HG03565 (cell line): ENCODE data around the gene EXD3.

Experiments used
- ATAC-seq: cut with Tn5 transposase; IDR thresholded peaks from one replicate; pipeline ENCODE4 v1.9.1; 2021; ENCODE audit warnings: mild to moderate bottlenecking, moderate library complexity; ENCODE audit not compliant: unreplicated experiment

EXD3 gene

DNA sequence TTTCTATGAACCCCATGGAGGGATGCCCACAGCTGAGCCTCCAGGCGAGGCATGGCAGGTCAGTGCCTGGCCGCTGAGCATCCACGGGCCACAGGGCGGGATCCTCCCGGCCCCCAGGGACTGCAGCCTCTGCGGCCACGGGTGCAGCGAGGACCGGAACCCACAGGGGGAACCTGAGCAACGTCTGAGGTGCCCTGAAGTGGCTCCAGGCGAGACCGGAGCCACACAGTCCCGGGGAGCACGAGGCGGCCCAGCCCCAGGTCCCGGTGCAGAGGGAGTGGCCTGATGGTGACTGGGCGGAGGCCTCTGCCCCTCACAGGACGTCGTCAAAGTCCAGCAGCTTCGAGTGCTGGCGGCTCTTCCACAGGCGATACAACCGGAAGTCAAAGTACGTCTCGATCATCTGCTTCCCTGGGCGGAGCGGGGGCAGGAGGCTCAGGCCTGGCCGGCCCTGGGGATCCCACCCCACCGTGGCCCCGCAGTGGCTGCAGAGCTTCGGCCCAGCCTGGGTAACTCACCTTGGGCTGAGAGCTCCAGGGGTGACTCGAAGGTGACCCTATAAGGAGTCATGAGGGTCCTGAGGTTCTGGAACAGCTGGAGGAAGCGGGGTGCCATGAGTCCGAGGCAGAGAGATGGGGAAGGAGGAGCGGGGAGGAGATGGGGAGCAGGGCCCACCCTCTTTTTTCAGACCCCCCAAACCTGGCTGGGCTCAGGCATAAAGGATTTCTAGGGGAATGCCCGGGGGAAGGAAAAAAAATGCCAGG lies 26.3 kb upstream of the EXD3 start:
- ATAC-seq: no peak

DNA sequence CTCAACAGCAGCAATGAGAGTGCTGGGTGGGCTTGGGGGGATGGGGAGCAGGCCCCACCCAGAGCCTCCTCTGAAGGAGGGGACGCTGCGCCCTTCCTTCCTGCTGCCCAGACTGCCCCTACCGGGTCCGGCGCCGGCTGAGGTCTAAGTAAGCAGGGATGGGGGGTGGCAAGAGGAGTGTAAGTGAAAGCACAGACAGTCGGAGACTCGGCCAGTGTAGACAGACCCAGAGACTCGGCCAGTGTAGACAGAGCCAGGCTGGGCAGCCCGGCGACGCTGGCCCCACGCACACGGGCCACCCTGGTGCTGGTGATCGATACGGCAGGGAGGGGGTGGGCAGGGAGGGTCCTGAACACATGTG lies 25.6 kb upstream of the EXD3 start:
- no peak for ATAC-seq

DNA sequence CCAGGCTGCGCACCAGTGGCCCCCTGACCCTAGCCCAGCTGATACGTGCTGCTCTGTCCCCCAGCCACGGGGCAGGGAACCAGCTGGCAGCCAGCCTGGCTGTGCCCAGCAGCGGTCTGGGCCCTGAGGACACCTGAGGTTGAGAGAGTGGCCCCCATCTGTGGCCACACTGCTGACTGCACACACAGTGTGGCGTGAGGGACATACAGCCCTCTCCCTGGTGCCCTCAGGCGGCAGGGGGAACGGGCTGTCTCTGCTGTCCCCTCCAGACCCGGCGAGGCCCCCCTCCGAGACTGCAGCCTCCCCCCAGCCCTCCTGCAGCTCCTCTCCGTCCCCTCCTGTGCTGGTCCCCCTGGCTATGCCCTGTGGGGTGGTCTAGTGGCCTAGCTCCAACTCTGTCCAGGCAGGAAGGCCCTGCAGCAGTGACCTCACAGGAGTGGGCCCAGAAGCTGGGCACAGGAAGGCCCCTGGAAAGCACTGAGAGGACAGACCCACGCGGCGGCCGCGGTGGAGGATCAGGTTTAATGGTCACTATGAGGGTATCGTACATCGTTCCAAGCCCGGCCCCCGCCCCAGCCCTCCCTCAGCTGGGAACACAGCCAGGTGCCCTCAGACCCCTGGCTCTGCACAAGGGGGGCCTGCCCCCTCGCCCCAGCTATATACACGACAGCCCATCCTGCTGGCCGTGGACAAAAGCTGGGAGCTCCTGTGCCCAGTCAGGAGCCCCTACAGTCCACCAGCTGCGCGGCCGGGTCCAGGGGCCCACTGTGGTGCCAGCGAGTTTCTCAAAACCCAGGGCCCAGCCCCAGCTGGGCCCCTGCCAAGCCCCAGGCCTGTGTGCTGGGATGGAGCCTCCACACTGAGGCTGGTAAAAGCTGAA lies 25.0 kb upstream of the EXD3 start:
- ATAC-seq: no peak

DNA sequence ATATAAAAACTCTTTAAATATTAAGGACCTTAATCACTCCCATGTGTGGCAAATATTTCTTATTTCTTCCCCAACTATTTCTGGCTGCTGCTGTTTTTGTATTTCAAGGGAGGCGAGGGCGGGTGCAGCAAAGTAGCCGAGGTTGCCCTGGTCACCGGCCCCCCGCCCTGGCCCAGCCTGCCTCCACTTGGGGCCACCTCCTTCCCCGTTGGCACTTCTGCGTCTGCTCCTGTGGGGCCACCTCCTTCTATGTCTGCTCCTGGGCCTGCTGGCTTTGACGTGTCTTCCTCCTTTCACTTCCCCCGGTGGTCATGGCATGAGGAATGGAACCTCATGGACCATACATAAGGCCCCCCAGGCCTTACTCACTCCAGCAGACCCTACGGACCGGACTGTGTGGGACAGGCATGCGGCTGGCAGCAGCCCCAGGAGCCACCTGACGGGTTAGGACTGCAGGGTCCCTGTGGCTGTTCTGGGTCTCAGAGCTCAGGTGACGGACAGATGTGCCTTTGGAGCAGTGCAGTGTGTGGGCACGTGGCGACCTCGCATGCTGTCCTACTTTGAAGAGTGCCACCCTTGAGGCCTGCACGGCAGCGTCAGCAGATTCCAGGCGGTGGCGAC lies 24.0 kb upstream of the EXD3 start:
- no peak for ATAC-seq

- ATAC-seq: no peak
Observed at GRCh38 chr9:137445930-137446431, 23.0 kb upstream of the EXD3 start.

DNA sequence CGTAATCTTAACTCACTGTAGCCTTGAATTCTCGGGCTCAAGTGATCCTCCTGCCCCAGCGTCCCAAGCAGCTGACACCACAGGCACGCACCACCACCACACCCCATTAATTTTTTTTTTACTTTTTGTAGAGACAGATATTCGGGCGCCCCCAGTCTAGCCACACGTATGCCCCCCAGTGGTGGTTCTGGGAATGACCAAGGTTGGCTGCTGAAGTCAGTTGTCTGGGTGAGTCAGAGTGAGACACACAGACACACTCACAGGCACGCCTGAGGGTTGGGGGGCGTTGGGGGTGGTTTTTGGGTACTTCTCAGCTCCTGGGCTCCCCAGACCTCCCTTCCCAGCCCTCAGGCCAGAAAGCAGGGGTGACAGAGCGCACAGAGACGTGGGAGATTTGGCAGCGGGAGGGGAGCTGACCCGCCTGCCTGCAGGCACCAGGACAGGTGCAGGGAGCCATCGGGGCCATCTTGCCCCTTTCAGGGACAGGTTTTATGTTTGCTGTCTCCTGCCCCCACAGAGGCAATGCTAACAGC lies 22.4 kb upstream of the EXD3 start:
- no peak for ATAC-seq

DNA sequence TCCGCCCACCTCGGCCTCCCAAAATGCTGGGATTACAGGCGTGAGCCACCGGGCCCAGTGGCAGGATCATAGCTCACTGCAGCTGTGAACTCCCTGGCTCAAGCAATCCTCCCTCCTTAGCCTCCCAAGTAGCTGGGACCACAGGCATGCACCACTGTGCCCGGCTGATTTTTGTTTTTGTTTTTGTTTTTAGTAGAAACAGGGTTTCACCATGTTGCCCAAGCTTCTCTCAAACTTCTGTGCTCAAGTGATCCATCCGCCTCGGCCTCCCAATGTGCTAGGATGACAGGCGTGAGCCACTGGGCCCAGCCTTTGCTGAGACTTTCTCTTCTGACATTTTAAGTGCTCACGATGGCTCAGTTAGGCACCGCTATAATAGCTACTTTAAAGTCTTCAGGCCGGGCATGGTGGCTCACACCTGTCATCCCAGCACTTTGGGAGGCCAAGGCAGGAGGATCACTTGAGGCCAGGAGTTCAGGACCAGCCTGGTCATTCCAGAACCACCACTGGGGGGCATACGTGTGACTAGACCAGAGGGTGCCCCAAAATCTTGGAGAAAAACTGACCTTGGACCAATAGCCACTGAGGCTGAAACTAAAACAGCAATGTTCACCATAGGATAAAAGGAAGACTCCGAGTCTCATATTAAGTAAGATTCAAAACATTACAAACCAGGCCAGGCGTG lies 21.3 kb upstream of the EXD3 start:
- no peak for ATAC-seq

DNA sequence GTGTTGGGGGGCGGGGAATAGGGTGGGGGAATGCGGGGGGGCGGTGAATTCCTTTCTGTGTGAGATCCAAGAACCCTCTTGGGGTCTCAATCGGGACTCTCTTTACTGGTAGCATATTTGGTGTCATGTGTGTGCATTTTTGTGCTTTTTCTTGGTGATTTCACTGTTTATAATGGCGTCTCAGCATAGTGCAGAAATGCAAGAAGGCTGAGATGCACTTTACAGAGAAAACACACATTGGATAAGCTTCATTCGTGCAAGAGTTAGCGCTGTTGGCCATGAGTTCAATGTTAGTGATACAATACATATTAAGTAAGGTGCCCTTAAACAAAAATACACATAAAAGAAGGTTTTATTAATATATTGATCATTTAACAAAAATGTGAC lies 19.0 kb upstream of the EXD3 start:
- ATAC-seq: no peak

- ATAC-seq: no peak
Observed at GRCh38 chr9:137441289-137441934, 18.4 kb upstream of the EXD3 start, which contains the start of gene ENTPD8. ENTPD8 (minus strand) TSS chr9:137441357; CDS start chr9:137438285, 3,072 bp downstream.

GRCh38 chr9:137439158-137439714 lies 16.3 kb upstream of the EXD3 start:
- ATAC-seq: no peak

GRCh38 chr9:137438591-137439157 lies 15.7 kb upstream of the EXD3 start:
- no peak for ATAC-seq

- ATAC-seq: no peak
Observed at GRCh38 chr9:137437691-137438590, 15.0 kb upstream of the EXD3 start.

DNA sequence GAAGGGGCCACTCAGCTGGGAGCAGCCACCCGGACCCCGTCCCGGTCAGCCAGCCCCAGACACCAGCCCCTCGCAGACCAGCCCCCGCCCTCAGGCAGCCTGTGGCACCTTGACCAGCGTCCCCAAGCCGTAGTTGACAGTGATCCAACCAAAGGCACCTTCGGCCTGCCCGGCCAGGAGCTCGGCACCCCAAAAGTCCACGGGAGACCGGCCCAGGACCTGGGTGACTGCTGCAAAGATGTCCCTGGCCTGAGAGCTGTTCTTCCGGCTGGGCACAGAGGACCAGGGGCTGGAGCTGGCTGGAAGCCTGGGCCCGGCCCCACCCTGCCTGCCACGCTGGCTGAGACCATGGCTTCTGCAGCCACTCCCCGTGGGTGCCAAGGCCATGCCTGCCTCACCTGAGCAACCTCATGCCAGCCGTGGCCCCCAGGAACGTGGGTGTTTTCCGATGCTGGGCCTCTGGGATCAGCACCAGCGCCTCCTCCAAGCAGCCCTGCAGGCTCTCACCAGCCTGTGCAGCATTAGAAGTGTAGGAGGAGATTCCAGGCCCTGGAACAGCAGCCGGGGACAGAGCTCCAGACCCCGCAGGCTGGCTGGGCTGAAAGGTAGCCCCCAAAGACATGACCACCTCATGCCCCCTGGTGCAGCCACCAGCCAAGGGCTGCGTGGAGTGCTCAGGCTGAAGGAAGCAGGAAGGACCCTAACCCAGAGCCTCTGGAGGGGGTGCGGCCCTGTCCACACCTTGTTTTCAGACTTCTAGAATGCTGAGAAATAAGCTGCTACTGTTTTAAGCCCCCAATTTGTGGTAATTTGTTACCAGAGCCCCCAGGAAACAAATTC lies 14.0 kb upstream of the EXD3 start:
- no peak for ATAC-seq

GRCh38 chr9:137435980-137436760 lies 13.2 kb upstream of the EXD3 start:
- no peak for ATAC-seq

- no peak for ATAC-seq
Observed at GRCh38 chr9:137435381-137435891, 12.5 kb upstream of the EXD3 start.

- ATAC-seq: no peak
Observed at GRCh38 chr9:137434498-137435380, 11.8 kb upstream of the EXD3 start.
